Pancreas (tissue), 10 donors: Measurements from ENCODE around the gene DCAF12. TPM values are rescaled to one million over a fixed set of nuclear protein-coding genes. Genes with fewer than 3 reads are reported as not detected.
"Not testable (repeated sequence)": the region's sequence is repeated elsewhere in the genome, so short reads cannot be mapped to it uniquely, and the experiment has no call there.

Experiments used
- ATAC-seq, 4 donors: fragments of 200-7000 bp; cut with Tn5 transposase; one replicate each; pipeline versions ENCODE4 v1.8.0 to v1.9.1; 2020; ENCODE audit warnings: mild to moderate bottlenecking in 4 of 4, moderate library complexity in 4 of 4
- DNase-seq, 6 donors: peaks; one replicate each; pipeline ENCODE4 v3.0.0-alpha.2; 2020
- FAIRE-seq: peaks from 2 replicates; lab custom pipeline; 2012; peaks lifted over from hg19 to GRCh38; lab: Jason Lieb, UNC
- H3K27ac ChIP-seq, 4 donors: fragments of 200-600 bp; sonication (generic); 1 replicate in 3 of 4; 2 replicates in 1 of 4; pipeline versions ENCODE4 v1.5.0 to v1.8.0; 2020
- H3K27me3 ChIP-seq, 4 donors: fragments of 200-600 bp; one replicate each; pipeline ENCODE4 v1.8.0; 2021
- H3K36me3 ChIP-seq, 3 donors: fragments of 200-600 bp; sonication (generic) in 1 of 3; one replicate each; pipeline versions ENCODE4 v1.5.0 to v1.8.0; 2020 to 2021
- H3K4me1 ChIP-seq, 3 donors: fragments of 200-600 bp; one replicate each; pipeline ENCODE4 v1.8.0; 2021
- H3K4me3 ChIP-seq, 4 donors: fragments of 200-600 bp; sonication (generic) in 2 of 4; one replicate each; pipeline versions ENCODE4 v1.5.0 to v1.8.0; 2020 to 2021
- H3K9me3 ChIP-seq, 4 donors: fragments of 200-600 bp; one replicate each; pipeline ENCODE4 v1.8.0; 2021
- WGBS, 2 donors: extraction: QIAGEN DNeasy Blood & Tissue Kit; methylation state at CpG; one replicate each; pipeline ENCODE4 v1.1.7; 2013; 5-methylcytosine and 5-hydroxymethylcytosine counted together
- intact Hi-C, 3 donors: fragments of 100-400 bp; cut with DNase I; formaldehyde crosslinking; loops; one replicate each; pipeline versions ENCODE4 v1.11.1 to v1.14.2; 2022
- polyA plus RNA-seq, 2 donors: library from polyadenylated mRNA; stranded (reverse); fragments of 200-250 nt; gene quantifications; one replicate each; pipeline ENCODE4 v1.2.3, GENCODE V29; 2013
- total RNA-seq, 6 donors: library from RNA; stranded (reverse); fragmentation: NEBNext Ultra II Directional in 4 of 6; extraction: Animal tissue kit (Norgen Biotek cat#: 25700) in 4 of 6; gene quantifications; one replicate each; pipeline versions ENCODE4 v1.2.1 to v1.2.4, GENCODE V29; 2021 to 2023
- TF ChIP-seq, protein P1 (sequence below), 4 donors: fragments of 200-600 bp; sonication (generic) in 3 of 4; IDR thresholded peaks; one replicate each; pipeline versions ENCODE4 v1.5.0 to v1.8.0; 2021; ENCODE audit warnings: antibody characterized with exemption in 4 of 4
- donor health status: healthy with polysubstance abuse.
- donor health status: DM: no; HTN: no; CAD: no; lungs with moderate emphysema.
- donor health status: DM: no; HTN: no; CAD: no.
- donor health status: control.
- donor health status: control.
- donor health status: Bipolar disorder and iron deficiency.
- donor health status: DM: yes; HTN: yes; CAD: no.
- donor health status: DM: no; HTN: no; CAD: no.
- donor health status: DM: no; HTN: no; CAD: no.
- donor health status: DM: yes; HTN: yes; CAD: no.

The DCAF12 gene
- total and polyA plus RNA-seq, 8 donors: 5.7 to 22.1 (median 13.8) TPM

DNA sequence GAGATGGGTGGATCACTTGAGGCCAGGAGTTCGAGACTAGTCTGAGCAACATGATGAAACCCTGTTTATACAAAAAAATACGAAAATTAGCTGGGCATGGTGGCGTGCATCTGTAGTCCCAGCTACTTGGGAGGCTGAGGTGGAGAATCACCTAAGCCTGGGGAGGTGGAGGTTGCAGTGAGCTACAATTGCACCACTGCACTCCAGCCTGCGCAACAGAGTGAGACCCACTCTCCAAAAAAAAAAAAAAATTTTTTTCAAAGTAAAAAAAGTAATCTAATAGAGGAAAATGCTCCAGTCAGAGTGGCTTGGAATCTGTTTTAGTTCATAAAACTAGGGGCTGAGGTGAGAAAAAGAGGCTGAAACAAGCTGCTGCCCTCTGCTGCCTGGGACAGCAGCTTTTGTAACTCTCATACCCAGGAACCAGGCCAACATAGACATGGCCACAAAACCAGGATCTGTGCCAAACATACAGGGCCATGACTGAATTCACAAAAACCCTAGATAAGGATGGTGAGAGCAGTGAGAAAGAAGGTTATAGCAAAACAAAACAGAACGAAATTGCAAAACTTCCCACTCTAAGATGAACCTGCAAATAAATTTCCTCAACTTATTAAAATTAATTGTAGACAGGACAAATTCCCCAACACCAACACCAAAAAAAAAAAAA lies 13.1 kb upstream of the DCAF12 start:
- intact Hi-C loops: no loop called here
- no peaks in the 10 kb centered on the region for H3K27me3 ChIP-seq
- H3K9me3 ChIP-seq: no peaks in the 10 kb centered on the region
- H3K36me3 ChIP-seq: no peaks in the 10 kb centered on the region
- TF ChIP-seq, protein P1, sequence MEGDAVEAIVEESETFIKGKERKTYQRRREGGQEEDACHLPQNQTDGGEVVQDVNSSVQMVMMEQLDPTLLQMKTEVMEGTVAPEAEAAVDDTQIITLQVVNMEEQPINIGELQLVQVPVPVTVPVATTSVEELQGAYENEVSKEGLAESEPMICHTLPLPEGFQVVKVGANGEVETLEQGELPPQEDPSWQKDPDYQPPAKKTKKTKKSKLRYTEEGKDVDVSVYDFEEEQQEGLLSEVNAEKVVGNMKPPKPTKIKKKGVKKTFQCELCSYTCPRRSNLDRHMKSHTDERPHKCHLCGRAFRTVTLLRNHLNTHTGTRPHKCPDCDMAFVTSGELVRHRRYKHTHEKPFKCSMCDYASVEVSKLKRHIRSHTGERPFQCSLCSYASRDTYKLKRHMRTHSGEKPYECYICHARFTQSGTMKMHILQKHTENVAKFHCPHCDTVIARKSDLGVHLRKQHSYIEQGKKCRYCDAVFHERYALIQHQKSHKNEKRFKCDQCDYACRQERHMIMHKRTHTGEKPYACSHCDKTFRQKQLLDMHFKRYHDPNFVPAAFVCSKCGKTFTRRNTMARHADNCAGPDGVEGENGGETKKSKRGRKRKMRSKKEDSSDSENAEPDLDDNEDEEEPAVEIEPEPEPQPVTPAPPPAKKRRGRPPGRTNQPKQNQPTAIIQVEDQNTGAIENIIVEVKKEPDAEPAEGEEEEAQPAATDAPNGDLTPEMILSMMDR (IDR thresholded peaks at IDR 0.05): no peak
- DNase-seq: peak in 4 of 6 donors; percentile 61 to 84 (median 78)
- 47 to 61% methylated on average over 5 of the region's 5 CpGs for WGBS, 2 donors
- H3K27ac ChIP-seq: no peak overlapping the region
- H3K4me1 ChIP-seq: peaks cover 0 to 13% (median 0%) of the 10 kb centered on the region in 3 donors
- no peak overlapping the region for H3K4me3 ChIP-seq
- ATAC-seq: peak; percentile 98 to 100 (median 99)
- FAIRE-seq: no peak

DNA sequence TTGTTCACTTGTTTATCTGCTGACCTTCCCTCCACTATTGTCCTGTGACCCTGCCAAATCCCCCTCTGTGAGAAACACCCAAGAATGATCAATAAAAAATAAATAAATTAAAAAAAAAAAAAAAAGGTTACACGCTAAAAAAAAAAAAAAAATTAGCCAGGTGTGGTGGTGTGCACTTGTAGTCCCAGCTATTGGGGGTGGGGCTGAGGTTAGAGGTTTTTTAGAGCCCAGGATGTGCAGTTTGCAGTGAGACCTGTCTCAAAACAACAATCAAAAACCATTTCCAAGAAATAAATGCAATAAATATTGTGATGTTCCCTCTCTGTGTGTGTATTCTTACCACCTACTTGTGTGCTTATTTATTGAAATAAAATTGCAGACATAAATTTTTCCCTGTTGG lies 12.1 kb upstream of the DCAF12 start:
- 33% methylated on average over 1 of the region's 1 CpG for WGBS, 2 donors
- DNase-seq, H3K27me3 ChIP-seq, H3K27ac ChIP-seq, FAIRE-seq, H3K9me3 ChIP-seq, intact Hi-C loops, H3K36me3 ChIP-seq, H3K4me3 ChIP-seq, ATAC-seq: not testable (repeated sequence)
- H3K4me1 ChIP-seq: peaks cover 0 to 13% (median 0%) of the 10 kb centered on the region in 3 donors

DNA sequence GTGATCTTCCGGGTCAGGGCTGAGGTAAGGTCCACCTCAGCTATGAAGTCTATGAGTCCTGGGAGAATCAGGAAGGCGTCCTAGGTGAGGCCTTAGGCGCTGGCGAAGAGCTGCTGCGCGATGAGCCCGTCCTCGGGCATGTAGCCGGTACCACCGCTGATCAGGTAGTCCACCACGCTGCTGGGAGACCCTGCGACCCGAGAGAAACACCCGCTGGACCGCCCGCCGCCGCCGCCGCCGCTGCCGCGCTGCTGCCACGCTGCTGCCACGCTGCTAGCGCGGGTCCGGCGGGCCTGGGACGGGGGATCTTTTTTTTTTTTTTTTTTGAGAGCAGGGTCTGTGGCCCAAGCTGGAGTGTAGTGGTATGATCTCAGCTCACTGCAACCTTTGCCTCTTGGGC lies 8.0 kb upstream of the DCAF12 start:
- whole genome bisulfite sequencing, 2 donors: 90 to 94% methylated on average over 30 of the region's 30 CpGs

DNA sequence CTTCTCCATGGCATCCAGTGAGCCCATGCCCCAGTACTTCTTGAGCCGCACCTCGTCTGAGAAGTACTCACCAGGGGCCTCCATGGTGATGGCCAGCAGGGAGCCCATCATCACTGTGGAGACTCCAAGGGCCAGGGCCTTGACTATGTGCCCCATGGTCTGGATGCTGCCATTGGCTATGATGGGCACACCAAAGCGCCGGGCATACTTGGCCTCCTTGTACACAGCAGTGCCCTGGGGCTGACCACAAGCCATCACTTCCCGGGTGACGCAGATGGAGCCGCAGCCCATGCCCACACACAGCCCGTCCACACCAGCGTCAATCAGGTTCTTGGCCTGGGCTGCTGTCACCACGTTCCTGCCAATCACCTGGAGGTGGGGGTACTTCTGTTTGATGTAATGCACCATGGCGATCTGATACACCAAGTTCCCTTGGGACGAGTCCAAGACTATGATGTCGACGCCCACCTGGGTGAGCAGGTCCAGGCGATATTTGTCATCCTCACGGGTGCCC lies 7.0 kb upstream of the DCAF12 start:
- no peak for FAIRE-seq
- 85 to 89% methylated on average over 16 of the region's 16 CpGs for WGBS, 2 donors
- Histone ChIP-seq H3K9me3 (no peaks in the 10 kb centered on the region), H3K4me3 (no peak overlapping the region), H3K36me3 (no peaks in the 10 kb centered on the region), H3K27ac (no peak overlapping the region), H3K27me3 (no peaks in the 10 kb centered on the region), H3K4me1 (no peaks in the 10 kb centered on the region)
- TF ChIP-seq, protein P1 (IDR thresholded peaks at IDR 0.05): no peak
- ATAC-seq: no peak
- intact Hi-C loops: no loop called here
- DNase-seq: peak in 1 of 6 donors; percentile 66

More for the DNA sequence above, 8.0 kb upstream of the DCAF12 start:
- TF ChIP-seq, protein P1 (IDR thresholded peaks at IDR 0.05): no peak
- ATAC-seq (no peak), DNase-seq (no peak), FAIRE-seq (no peak)
- no peaks in the 10 kb centered on the region for H3K27me3 ChIP-seq
- H3K36me3 ChIP-seq: no peaks in the 10 kb centered on the region
- no peak overlapping the region for H3K27ac ChIP-seq
- H3K9me3 ChIP-seq: no peaks in the 10 kb centered on the region
- intact Hi-C loops: no loop called here
- H3K4me1 ChIP-seq: peaks cover 0 to 1% (median 0%) of the 10 kb centered on the region in 3 donors
- no peak overlapping the region for H3K4me3 ChIP-seq

DNA sequence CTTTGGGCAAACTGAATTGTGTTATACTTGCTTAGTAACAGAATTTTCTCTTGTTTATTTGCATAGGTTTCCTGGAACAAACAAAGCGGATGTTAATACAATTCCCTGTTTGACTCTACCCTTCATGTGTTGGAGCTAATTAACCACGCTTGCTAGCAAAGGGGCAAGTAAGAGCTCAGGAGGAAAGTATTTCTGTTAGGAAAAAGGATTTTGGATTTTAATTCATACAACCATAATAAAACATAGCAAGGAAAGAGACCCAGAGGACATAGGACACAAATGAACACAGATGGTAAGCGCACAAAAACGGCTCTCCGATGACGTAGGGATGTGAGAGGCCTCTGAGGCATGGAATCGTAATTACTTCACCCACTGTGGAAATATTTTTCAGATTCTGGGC lies 5.1 kb upstream of the DCAF12 start:
- intact Hi-C loops: no loop called here
- FAIRE-seq (no peak), ATAC-seq (no peak), DNase-seq (no peak)
- Histone ChIP-seq H3K36me3 (no peaks in the 10 kb centered on the region), H3K27ac (no peak overlapping the region), H3K4me3 (no peak overlapping the region), H3K4me1 (peaks cover 0 to 4% (median 0%) of the 10 kb centered on the region in 3 donors), H3K27me3 (no peaks in the 10 kb centered on the region), H3K9me3 (no peaks in the 10 kb centered on the region)
- TF ChIP-seq, protein P1 (IDR thresholded peaks at IDR 0.05): no peak
- WGBS, 2 donors: 87 to 95% methylated on average over 7 of the region's 7 CpGs
